ENCODE measurements around the gene SYK.
"Not testable (repeated sequence)": the region's sequence is repeated elsewhere in the genome, so short reads cannot be mapped to it uniquely, and the experiment has no call there.

Gene SYK

DNA sequence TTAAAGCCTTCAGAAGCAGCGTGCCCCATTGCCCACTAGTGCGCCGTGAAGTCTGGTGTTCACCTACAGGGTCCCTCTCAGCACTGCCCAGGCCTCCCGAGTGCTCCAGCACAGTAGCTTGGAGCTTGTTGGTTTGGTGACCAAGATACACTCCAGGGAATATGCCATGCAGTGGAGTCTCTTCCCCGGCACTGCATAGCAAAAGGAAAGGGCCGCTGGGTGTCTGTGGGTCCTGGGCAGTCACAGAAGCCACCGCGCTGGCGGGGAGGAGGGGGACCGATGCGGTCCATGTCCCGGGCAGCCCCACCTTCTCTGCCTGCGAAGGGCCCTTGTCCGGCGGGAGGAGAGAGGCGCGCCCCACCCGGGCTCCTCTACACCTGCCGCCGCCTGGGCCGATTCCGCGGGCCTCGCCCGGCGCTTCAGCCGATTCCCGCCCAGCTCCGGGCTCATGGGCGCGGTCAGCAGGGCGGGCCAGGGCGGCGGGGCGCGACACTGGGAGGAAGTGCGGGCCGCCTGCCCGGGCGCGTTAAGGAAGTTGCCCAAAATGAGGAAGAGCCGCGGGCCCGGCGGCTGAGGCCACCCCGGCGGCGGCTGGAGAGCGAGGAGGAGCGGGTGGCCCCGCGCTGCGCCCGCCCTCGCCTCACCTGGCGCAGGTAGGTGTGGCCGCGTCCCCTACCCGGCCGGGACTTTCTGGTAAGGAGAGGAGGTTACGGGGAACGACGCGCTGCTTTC, at the start of gene SYK:
Gene SYK, plus strand, starts transcription at position 579 of the 732 bp plus-strand sequence. CDS start 42,080 bp downstream, outside the sequence.
- DNase-seq (ENCODE audit: low read depth): no peak

DNA sequence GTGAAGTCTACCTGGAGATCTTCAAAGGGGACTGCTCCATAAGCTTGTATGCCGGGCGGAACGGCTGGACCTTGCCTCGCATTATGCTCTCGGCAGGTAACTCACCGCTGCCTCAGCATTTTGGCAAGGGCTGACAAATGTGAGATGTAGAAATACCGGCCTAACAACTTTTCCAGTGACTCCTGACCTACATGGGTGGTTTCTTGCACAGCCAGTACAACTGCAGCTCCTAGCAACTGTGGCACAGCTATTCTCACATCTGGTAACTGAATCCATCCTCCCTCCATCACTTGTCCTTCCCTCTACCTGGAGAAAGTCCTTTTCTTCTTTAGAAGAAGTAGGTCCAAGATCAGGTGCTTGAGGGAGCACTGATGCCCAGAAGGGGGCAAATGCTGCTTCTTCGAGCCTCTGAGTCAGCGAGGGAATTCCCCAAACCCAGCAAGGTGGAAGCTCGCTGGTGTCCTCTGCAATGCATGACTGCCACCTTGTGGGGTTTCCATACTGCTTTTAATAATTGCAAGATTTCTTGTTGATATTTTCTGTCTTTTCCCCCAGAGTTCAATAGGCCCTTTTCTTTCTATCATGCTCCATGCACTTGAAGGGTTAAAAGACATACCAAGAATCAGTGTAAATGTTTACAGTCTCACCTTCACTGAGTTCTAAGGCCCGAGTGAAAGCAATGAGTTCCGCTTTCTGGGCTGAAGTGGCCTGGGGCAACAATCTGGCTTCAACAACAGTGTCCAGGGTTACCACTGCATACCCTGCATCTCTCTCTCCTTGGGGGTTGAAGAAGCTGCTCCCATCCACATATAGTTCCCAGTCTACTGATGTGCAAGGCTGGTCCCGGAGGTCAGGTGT, 45.9 kb upstream of the SYK start:
- DNase-seq (ENCODE audit: low read depth): not testable (repeated sequence)

DNA sequence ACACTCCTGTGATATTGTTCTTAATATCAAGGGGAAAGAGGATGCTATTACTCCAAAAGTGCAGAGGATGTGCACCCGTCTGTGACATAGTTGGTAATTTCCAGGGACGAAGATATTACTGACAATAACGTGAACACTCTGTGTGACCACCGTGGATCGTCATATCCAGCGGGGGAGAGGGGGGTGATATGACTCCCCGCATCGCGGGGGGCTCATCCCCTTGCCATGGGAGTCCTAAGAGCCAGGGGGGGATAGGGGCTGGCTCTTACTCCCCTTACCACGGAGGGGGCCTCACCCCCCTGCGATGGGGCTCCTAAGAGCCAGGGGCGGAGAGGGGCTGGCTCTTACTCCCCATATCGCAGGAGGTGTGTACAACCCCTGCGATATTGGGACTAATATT, 41.0 kb upstream of the SYK start:
- not testable (repeated sequence) for DNase-seq (ENCODE audit: low read depth)

DNA sequence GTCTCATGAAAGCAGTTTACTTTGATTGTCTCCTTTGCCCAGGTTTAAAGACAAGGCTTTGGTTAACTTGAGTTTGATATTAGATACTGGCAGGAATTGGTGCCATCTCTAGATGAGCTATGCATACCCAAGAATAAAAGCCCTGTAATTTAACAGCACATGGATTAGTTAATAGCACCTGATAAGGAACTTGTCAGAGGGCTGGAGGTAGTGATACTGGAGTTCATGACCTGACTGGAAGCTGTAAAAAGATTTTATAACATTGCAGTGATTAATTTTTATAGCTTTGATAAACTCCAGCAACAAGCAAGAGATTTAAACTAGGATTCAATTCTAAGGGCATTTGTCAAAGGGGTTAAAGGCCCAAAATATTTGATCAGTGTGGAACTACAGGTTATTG, 34.9 kb upstream of the SYK start:
- no peak for DNase-seq (ENCODE audit: low read depth)

DNA sequence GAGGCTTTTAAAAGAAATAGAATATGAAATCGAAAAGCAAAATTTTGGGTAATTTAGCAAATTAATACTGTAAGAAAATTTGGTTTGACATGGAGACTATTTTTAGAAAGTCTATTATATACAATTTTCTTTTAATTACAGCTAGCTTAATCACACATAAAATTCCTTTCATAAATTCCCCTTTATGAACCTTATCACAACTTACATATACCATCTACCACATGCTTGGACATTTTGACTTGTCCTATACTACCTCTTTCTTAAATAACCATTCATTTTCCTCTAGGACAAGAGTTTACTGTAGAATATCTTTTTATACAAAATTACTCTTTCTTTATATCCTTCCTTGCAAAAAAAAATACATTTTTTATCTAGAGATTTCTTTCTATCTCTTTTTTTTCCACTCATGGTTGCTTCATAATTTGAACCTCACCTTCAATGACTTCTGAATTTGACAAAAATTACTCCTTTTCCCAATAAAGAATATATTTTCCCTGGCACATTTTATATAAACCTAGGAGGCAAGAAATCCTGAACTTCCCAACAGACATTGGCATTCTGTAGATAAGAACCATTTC, 34.0 kb upstream of the SYK start:
- DNase-seq (ENCODE audit: low read depth): no peak

DNA sequence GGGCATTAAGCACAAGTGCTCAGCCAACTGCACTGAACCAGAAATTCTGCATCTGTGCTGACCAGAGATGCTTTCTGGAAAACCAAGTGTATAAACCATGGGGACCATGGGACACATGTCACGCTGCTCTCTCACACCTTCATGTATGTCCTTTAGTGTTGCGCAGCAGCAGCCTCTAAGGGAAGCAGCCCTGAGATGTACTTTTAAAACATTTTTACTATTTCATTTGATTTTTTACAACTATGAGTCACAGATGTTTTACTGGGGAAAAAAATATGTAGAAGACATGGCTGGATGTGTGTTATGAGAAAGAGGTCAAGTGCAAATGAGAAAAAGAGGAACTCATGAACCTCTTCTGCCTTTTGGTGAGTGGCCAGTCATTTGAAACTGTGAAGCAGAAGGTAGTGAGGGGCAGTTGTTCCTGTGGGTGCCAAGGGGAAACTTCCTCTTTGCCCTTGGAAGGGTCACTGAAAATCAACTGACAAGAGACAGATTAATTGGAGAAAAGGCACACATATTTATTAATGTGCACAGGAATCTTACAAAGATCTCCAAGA, 31.4 kb upstream of the SYK start:
- DNase-seq (ENCODE audit: low read depth): no peak

DNA sequence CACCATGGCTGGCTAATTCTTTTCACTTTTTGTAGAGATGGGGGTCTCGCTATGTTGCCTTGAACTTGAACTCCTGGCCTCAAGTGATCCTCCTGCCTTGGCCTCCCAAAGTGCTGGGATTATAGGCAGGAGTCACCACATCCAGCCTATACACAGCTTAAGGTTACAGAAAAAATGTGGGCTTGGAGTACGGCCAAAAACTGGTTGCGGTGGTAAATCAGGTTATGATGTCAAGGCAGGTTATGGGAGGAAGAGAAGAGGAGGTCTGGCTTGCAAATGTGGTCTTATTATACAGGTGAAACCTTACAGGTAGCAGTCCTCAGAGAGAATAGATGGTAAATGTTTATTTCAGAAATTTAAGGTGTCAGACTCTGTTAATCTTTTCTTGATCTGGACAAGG, 30.7 kb upstream of the SYK start:
- DNase-seq (ENCODE audit: low read depth): no peak

DNA sequence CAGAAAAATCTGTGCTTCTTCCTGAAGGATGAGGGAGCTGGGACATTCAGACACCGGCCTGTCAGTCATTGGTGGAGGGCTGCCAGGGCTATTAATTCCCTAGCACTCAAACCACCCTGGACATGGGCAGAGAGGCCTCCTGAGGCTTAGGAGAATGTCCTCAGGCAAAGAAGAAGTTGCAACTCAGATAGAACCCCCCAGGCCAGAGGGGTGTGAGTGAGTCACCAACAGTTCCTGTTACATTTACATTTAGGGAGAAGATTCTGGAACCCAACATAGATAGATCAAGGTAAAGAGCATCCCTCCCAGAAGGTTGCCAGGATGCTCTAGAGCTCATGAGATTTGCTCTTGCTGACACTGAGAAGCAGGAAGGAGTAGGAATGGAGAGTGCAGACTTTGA, 29.2 kb upstream of the SYK start:
- DNase-seq (ENCODE audit: low read depth): no peak

DNA sequence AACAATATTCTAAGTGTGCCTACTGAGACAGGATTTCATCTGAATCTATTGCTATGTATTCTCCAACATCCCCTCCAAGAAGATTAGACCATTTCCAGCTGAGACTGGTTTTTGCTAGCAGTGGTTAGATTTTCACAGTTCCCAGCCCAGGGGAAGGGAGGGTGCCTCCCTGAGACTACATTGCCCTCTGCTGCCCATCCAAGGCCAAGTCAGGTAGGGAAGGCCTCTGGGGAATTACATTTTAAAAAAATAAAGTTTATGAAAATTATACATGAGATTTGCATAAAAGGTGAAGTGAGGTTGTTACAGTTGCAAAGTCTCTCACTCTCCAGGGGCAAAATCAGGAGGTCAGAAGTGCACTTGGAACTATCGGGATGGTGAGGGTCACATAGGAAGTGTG, 28.0 kb upstream of the SYK start:
- DNase-seq (ENCODE audit: low read depth): no peak

DNA sequence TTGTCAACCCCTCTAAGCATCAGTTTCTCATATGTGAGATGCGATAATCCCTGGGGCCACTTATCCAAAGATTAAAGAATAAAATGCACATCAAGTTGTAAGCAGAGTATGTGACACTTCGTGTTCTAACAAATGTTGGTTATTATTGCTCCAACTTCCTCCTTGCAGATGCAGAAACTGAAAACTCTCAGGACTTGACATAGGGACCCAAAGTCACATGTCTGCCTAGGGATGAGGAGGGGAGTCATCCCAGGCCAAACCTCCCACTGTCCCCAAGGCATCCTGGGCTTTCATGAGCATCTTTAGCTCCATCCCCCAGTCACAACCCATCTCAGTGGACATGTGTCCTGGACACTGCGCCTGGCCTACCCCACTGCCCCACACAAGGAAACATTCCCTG, 27.5 kb upstream of the SYK start:
- DNase-seq (ENCODE audit: low read depth): no peak

DNA sequence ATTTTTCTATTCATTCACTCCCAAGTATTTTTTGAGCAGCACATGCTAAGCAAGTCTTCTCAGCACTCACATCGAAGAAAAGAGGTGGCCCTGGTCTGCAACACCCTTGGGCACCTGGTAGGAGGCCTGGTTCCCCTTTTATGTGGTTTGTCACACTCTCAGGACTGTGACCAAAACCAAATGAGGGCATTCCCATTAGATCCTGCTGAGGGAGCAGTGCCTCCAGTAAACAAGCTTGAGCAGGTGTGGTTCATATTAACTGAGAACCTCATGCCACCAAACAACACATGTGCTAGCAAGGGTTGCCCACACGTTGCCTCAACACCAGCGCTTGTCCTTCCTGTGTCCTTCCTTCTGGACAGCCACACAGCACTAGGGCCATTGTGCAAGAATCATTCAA, 26.9 kb upstream of the SYK start:
- DNase-seq (ENCODE audit: low read depth): no peak

DNA sequence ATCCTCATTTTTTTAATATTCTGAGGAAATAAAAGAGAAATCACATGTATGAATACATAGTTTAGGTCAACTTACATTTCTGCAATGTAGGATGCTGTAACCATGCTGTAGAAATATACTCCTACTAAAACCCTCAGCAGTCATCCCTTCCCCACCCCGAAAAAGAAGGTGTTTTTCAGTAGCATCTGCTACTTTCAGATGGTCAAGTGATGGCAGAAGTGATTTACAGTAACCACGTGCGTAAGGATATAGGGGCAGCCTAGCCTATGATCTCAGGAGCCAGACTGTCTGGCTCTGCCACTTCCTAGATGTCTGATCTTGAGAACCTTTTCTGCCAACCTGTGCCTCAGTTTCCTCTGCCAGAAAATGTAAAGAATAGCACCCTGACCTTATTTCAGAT, 26.0 kb upstream of the SYK start:
- DNase-seq (ENCODE audit: low read depth): no peak

DNA sequence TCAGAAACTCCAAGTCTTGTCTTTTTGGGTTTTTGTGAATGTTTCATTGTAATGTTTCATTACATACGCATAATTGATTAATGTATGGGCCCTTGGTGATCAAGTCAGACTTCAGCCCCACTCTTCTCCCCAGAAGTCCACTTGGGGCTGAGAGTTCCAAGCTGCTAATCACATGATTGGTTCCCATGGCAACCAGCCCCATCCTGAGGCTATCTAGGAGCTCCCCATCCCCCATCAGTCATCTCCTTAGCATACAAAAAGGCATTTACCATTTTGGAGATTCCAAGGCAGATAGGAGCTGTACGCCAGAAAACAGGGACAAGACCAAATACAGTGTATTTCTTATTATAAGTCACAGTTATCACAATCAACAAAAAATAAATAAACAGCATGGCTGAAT, 22.9 kb upstream of the SYK start:
- DNase-seq (ENCODE audit: low read depth): no peak

DNA sequence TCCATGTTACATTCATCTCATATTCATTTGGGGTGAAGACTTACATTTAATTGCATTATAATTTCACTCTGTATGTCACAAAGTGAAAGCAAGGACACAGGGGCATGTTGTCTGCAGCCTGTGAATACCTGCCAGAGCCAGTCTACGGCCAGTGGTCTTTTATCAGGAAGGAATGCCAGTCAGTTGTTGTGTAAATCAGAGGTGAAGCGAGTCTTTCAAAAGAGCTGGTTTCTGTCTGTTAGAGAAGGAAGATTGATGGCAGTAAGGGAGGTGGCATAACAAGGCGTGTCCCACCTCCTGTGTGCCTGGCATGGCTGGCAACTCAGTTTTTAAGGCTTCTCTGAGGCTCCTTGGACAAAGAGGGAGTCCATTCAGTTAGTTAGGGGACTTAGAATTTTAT, 18.1 kb upstream of the SYK start:
- DNase-seq (ENCODE audit: low read depth): no peak

DNA sequence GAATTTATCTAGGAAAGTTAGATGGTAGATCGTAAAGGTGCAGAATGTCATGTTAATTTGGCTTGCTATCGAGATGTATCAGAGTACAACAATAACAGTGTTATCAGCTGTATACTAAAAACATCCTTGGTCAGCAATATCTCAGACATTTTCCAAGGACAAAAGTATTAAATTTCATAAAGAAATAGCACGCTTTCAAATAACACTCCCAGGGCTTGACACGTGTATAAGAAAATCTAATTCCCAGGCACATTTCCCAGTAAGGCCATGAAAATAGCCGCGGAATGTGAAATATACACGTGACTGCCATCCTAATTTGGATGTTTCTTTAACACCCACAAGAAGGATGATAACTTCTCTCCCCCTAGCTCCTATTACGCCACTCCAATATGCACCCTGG, 17.7 kb upstream of the SYK start:
- DNase-seq (ENCODE audit: low read depth): no peak

DNA sequence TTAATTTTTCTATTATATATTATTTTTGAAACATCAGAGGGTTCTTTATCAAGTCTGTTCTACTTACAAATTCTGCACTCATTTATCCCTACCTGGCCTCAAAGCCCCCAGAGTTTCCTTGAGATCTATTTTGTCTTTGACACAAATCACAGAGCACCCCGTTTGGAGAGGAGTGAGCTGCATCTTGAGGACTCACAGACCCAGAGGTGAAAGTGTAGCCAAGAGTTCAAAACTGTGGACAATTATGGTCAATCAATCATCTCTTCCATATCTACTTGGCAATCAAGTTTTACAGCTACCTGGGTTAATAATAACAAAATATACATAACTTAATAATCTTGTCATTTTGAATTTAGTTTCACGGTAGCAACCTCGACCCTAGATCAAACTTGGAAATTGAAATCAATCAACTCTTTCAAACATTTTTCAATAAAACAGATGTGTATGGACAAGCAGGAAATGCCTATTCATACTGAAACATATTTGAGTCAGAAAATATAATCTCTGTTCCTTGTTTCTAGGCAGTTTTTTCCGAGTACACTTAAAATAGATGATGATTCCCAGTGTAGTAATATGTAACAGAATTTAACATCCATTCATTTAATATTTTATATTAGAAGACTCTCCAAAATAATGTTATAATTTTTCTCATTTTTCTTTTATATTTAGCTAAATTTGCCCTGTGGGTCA, 13.7 kb upstream of the SYK start:
- no peak for DNase-seq (ENCODE audit: low read depth)

DNA sequence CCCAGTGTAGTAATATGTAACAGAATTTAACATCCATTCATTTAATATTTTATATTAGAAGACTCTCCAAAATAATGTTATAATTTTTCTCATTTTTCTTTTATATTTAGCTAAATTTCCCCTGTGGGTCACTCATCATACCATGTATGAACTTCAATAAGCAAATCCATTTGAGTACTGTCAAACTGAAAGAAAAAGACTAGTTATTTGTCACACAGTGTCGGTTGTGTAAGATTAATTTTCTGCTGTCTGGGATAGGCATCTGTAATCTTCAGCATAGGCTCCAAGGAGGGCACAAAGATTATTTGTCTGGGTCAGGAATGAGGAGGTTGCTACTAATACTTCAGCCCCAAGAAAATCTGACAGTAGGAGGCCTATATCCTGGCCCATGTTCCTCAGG, 13.1 kb upstream of the SYK start:
- DNase-seq (ENCODE audit: low read depth): not testable (repeated sequence)

DNA sequence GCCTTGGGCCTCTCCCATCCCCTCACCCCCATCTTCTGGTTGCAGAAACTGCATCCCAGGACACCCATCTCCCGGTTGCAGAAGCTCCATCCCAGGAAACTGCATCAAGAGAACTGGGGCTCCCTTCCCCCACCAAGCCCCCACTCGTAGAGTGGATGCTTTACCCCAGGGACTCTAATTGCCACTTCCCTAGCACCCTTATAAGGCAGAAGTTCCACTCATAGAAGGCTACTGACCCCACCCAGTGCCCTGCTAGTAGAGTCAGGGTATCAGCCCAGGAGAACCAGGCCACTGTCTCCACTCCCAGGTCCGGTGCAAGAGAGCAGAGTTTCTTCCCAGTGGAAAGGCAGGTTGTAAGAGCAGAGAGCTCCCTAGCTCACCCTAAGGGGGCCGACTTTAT, 12.2 kb upstream of the SYK start:
- no peak for DNase-seq (ENCODE audit: low read depth)

DNA sequence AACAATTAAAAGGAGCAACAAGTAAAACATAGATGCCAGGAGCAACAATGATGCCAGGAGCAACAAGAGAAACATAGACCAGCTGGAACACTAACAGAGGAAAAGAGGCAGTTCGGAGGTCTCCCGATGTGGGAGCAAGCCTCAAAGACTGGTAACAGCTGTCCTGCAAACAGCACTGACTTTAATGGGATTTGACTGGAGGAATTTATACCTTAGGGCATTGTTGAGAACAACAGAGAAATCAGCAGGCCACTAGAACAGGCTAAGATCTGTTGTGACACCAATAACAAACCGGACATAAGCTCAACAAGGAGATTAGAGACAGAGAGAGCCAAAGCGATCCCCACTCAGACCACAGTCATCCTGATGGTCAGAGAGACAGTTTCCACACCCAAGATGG, 11.8 kb upstream of the SYK start:
- no peak for DNase-seq (ENCODE audit: low read depth)

DNA sequence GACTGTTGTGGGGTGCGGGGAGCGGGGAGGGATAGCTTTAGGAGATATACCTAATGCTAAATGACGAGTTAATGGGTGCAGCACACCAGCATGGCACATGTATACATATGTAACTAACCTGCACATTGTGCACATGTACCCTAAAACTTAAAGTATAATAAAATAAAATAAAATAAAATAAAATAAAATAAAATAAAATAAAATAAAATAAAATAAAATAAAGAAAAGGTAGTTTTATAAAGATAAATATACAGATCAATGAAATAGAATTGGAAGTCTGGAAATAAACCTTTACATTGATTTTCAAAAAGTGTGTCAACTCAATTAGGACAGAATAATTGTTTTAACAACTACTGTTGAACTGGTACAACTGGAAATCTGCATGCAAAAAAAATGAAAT, 8.6 kb upstream of the SYK start:
- DNase-seq (ENCODE audit: low read depth): not testable (repeated sequence)

DNA sequence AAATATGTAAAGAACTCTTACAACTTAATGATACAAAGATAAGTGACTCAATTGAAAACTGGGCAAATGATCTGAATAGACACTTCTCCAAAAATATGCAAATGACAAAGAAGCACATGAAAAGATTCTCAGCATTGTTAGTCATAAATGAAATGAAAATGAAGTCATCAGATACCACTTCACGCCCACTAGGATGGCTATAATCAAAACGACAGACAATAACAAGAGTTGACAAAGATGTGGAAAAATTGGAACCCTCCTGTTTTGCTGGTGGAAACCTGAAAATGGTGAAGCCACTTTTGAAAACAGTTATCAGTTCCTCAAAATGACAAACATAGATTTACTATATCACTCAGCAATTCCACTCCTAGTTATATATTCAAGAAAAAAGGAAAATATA, 7.9 kb upstream of the SYK start:
- DNase-seq (ENCODE audit: low read depth): no peak

DNA sequence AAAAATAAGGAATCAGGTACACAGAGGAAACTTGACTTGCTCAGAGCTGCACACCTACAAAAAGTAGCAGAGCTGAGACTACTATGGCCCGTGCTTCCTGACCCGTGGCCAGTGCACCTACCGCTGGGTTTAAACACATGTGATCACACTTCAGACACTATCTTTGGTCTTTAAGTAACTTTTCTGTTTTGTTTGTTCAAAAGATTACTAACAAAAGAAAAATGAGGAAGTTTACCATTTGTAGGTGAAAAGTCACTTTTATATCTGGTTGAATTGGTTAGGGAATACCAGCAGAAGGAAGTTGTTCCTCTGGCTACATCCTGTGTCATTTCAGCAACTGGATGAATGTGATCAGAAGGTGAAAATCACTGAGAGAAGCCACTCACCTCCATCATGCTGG, 6.5 kb upstream of the SYK start:
- DNase-seq (ENCODE audit: low read depth): no peak
